SK-N-SH (cell line): ENCODE data around the gene COPS7A. TPM values are rescaled to one million over a fixed set of nuclear protein-coding genes. Genes with fewer than 3 reads are reported as not detected.

Experiments
- CTCF ChIA-PET: fragments of 300-600, 350-600 bp; formaldehyde crosslinking; extraction: SDS; loops from one replicate; lab custom pipeline; 2021; lab: Yijun Ruan, JAX
- POLR2A ChIA-PET: fragments of 350-600 bp; sonication (Branson Sonifier 250); formaldehyde crosslinking; extraction: SDS; loops from one replicate; lab custom pipeline; 2020; ENCODE audit warnings: antibody characterized with exemption, inconsistent platforms; lab: Yijun Ruan, JAX
- DNase-seq: peaks from one replicate; pipeline ENCODE4 v3.0.0; 2012
- H2AFZ ChIP-seq: fragments of 200-600 bp; sonication (generic); 2 replicates; pipeline ENCODE4 v1.8.1; 2016; ENCODE audit warnings: antibody characterized with exemption, mild to moderate bottlenecking, low read depth
- H3F3A ChIP-seq: fragments of 200-600 bp; sonication (generic); replicated peaks from 2 replicates; pipeline ENCODE3; 2016; ENCODE audit warnings: antibody characterized with exemption, mild to moderate bottlenecking; ENCODE audit not compliant: insufficient read depth
- H3K27ac ChIP-seq, 2 experiments: fragments of 200-500 bp in 1 of 2; fragments of 200-600 bp in 1 of 2; sonication (Bioruptor generic) in 1 of 2; sonication (generic), shearing (Covaris generic) in 1 of 2; 2 replicates each; pipeline versions ENCODE4 v1.5.1 to v1.6.1; 2014 to 2016; ENCODE audit warnings: low read depth in 2 of 2, inconsistent platforms in 1 of 2, low read length in 1 of 2, mild to moderate bottlenecking in 1 of 2, mixed read lengths in 1 of 2
- H3K27me3 ChIP-seq: fragments of 200-600 bp; sonication (generic), shearing (Covaris generic); 2 replicates; pipeline ENCODE4 v1.6.1; 2016; ENCODE audit warnings: mixed run types; ENCODE audit not compliant: insufficient read depth
- H3K36me3 ChIP-seq, 2 experiments: fragments of 200-500 bp in 1 of 2; fragments of 200-600 bp in 1 of 2; sonication (Bioruptor generic) in 1 of 2; sonication (generic) in 1 of 2; replicated peaks in 1 of 2; 2 replicates each; pipeline versions ENCODE3 to v1.5.1; 2014 to 2016; ENCODE audit warnings: low read length in 1 of 2, mild to moderate bottlenecking in 1 of 2; ENCODE audit not compliant: insufficient read depth in 2 of 2, control insufficient read depth in 1 of 2
- H3K4me1 ChIP-seq, 2 experiments: fragments of 200-500 bp in 1 of 2; fragments of 200-600 bp in 1 of 2; sonication (Bioruptor generic) in 1 of 2; sonication (generic), shearing (Covaris generic) in 1 of 2; 2 replicates each; pipeline versions ENCODE4 v1.5.1 to v1.6.1; 2014 to 2016; ENCODE audit warnings: low read depth in 1 of 2, low read length in 1 of 2, mixed run types in 1 of 2; ENCODE audit not compliant: insufficient read depth in 2 of 2, control insufficient read depth in 1 of 2
- H3K4me2 ChIP-seq: fragments of 200-600 bp; sonication (generic), shearing (Covaris generic); 2 replicates; pipeline ENCODE4 v1.6.1; 2017; ENCODE audit warnings: mixed run types
- H3K4me3 ChIP-seq, 2 experiments: fragments of 200-500 bp in 1 of 2; fragments of 200-600 bp in 1 of 2; sonication (Bioruptor generic) in 1 of 2; sonication (generic), shearing (Covaris generic) in 1 of 2; 2 replicates each; pipeline versions ENCODE4 v1.5.1 to v1.8.1; 2014 to 2016; ENCODE audit warnings: low read depth in 2 of 2, inconsistent platforms in 1 of 2, low read length in 1 of 2, mild to moderate bottlenecking in 1 of 2, mixed read lengths in 1 of 2, moderate library complexity in 1 of 2
- H3K79me2 ChIP-seq: fragments of 200-600 bp; sonication (generic); 2 replicates; pipeline ENCODE4 v1.8.1; 2017; ENCODE audit warnings: mild to moderate bottlenecking; ENCODE audit not compliant: insufficient read depth
- H3K9ac ChIP-seq: fragments of 200-600 bp; sonication (generic); 2 replicates; pipeline ENCODE4 v1.6.1; 2017; ENCODE audit warnings: mixed run types
- H3K9me2 ChIP-seq: fragments of 200-600 bp; sonication (generic); 2 replicates; pipeline ENCODE4 v1.6.1; 2017; ENCODE audit warnings: mixed run types
- H3K9me3 ChIP-seq: fragments of 200-600 bp; sonication (generic); 2 replicates; pipeline ENCODE4 v1.6.1; 2017; ENCODE audit warnings: mixed run types, mild to moderate bottlenecking, moderate library complexity
- H4K20me1 ChIP-seq: fragments of 200-600 bp; sonication (generic); 2 replicates; pipeline ENCODE4 v1.6.1; 2017; ENCODE audit warnings: mild to moderate bottlenecking, mixed run types; ENCODE audit not compliant: insufficient read depth
- CHD2 ChIP-seq: fragments of 150-350 bp; IDR thresholded peaks from 2 replicates; pipeline ENCODE4 v1.6.1; 2018; ENCODE audit warnings: low read length; ENCODE audit not compliant: partially characterized antibody
- ELF1 ChIP-seq: IDR thresholded peaks from 2 replicates; pipeline ENCODE4 v1.4.0; 2012
- EP300 ChIP-seq, 2 experiments: IDR thresholded peaks; 2 replicates each; pipeline versions ENCODE4 v1.4.0 to v1.6.1; 2012; ENCODE audit warnings: borderline replicate concordance in 1 of 2, low read depth in 1 of 2, low read length in 1 of 2
- FOXM1 ChIP-seq: IDR thresholded peaks from 2 replicates; pipeline ENCODE4 v1.4.0; 2012; ENCODE audit warnings: low read depth, mild to moderate bottlenecking
- GATA2 ChIP-seq: sonication (generic); formaldehyde crosslinking; IDR thresholded peaks from 2 replicates; pipeline ENCODE4 v1.5.0; 2020; ENCODE audit warnings: mild to moderate bottlenecking, missing genetic modification reagents
- JUND ChIP-seq: IDR thresholded peaks from 2 replicates; pipeline ENCODE4 v1.4.0; 2012
- MEF2A ChIP-seq: IDR thresholded peaks from 2 replicates; pipeline ENCODE4 v1.4.0; 2012; ENCODE audit warnings: low read depth, borderline replicate concordance
- MXI1 ChIP-seq: IDR thresholded peaks from 2 replicates; pipeline ENCODE4 v1.6.1; 2012; ENCODE audit warnings: mild to moderate bottlenecking, low read depth, low read length, improper control_type of control experiment
- NFIC ChIP-seq: IDR thresholded peaks from 2 replicates; pipeline ENCODE4 v1.4.0; 2012; ENCODE audit warnings: borderline replicate concordance
- NRF1 ChIP-seq: IDR thresholded peaks from 2 replicates; pipeline ENCODE4 v1.6.1; 2012; ENCODE audit warnings: low read depth, mild to moderate bottlenecking, low read length
- PBX3 ChIP-seq: IDR thresholded peaks from 2 replicates; pipeline ENCODE4; 2012
- POLR2AphosphoS5 ChIP-seq: IDR thresholded peaks from 2 replicates; pipeline ENCODE4 v1.6.1; 2012; ENCODE audit warnings: low read depth, low read length
- RAD21 ChIP-seq: IDR thresholded peaks from 2 replicates; pipeline ENCODE4 v1.6.1; 2012; ENCODE audit warnings: mild to moderate bottlenecking, low read length
- RCOR1 ChIP-seq: fragments of 150-350 bp; IDR thresholded peaks from 2 replicates; pipeline ENCODE4 v1.6.1; 2017; ENCODE audit warnings: antibody characterized with exemption, low read length
- RFX5 ChIP-seq: IDR thresholded peaks from 2 replicates; pipeline ENCODE4 v1.6.1; 2012; ENCODE audit warnings: mild to moderate bottlenecking, improper control_type of control experiment, low read length
- RXRA ChIP-seq: IDR thresholded peaks from 2 replicates; pipeline ENCODE4 v1.4.0; 2012; ENCODE audit warnings: low read depth, mild to moderate bottlenecking, borderline replicate concordance
- SIN3A ChIP-seq: IDR thresholded peaks from 2 replicates; pipeline ENCODE4 v1.6.1; 2012; ENCODE audit warnings: low read depth, mild to moderate bottlenecking, low read length, moderate library complexity, borderline replicate concordance
- TAF1 ChIP-seq: IDR thresholded peaks from 2 replicates; pipeline ENCODE4 v1.6.1; 2012; ENCODE audit warnings: low read depth, mild to moderate bottlenecking, low read length, moderate library complexity, borderline replicate concordance
- TCF12 ChIP-seq: IDR thresholded peaks from 2 replicates; pipeline ENCODE4 v1.4.0; 2012
- TEAD4 ChIP-seq: IDR thresholded peaks from 2 replicates; pipeline ENCODE4 v1.4.0; 2012; ENCODE audit warnings: mild to moderate bottlenecking, borderline replicate concordance; ENCODE audit not compliant: insufficient read depth
- USF2 ChIP-seq: fragments of 150-350 bp; IDR thresholded peaks from 2 replicates; pipeline ENCODE4 v1.6.1; 2017; ENCODE audit warnings: antibody characterized with exemption, low read length, low read depth, borderline replicate concordance
- YY1 ChIP-seq: IDR thresholded peaks from 2 replicates; pipeline ENCODE4 v1.4.0; 2012; ENCODE audit warnings: low read depth, mild to moderate bottlenecking
- ZBTB33 ChIP-seq: IDR thresholded peaks from 2 replicates; pipeline ENCODE4 v1.4.0; 2012; ENCODE audit warnings: low read depth, borderline replicate concordance
- WGBS: methylation state at CpG from one replicate; pipeline ENCODE4 v1.1.6; 2017; ENCODE audit warnings: low lambda C conversion rate; 5-methylcytosine and 5-hydroxymethylcytosine counted together
- polyA plus RNA-seq, 3 experiments: library from polyadenylated mRNA; depleted of rRNA; stranded (reverse); fragments of >200 nt; gene quantifications; 2 replicates each; pipeline ENCODE4 v1.2.3, GENCODE V29; 2012

The COPS7A gene
- polyA plus RNA-seq, 1 of the 3 experiments (the other 2 are of a cell fraction), result 191 TPM

GRCh38 chr12:6770600-6770999, 46.8 kb downstream of the COPS7A start:
- H3K9me2 ChIP-seq, result no peaks in the 10 kb centered on the region
- peaks cover 37% of the 10 kb centered on the region for H3K79me2 ChIP-seq
- H3K9me3 ChIP-seq, result no peaks in the 10 kb centered on the region
- peaks cover 20 to 21% of the 10 kb centered on the region in 2 experiments for H3K36me3 ChIP-seq
- peaks cover 40% of the 10 kb centered on the region for H4K20me1 ChIP-seq
- peak overlapping the region; percentile 21 to 56; a peak in 2 of 4 replicates for H3K27ac ChIP-seq
- H3K9ac ChIP-seq, result no peak overlapping the region
- ChIA-PET POLR2A (interaction anchor here (1.6 kb wide), 1 partner anchor 18 kb away, joined by 9 read pairs; the partner anchor contains the start of gene MLF2), CTCF (interaction anchor here (2.1 to 15.2 kb wide), 3 partner anchors 8 to 55 kb away, joined by 10 to 343 read pairs (median 91); partner anchors contain the start of gene MLF2)
- DNase-seq, result no peak
- H3K4me3 ChIP-seq, result peak overlapping the region in 1 of 2 experiments; percentile 0; a peak in 1 of 4 replicates
- H3F3A ChIP-seq, result peaks cover 12% of the 10 kb centered on the region
- H3K27me3 ChIP-seq, result no peaks in the 10 kb centered on the region
- no peak overlapping the region for H3K4me2 ChIP-seq
- TF ChIP-seq NRF1, result no peak
- no peak for TF ChIP-seq FOXM1
- TF ChIP-seq TEAD4, result no peak
- TF ChIP-seq RFX5, result no peak
- no peak for TF ChIP-seq USF2
- TF ChIP-seq ELF1, result no peak
- no peak for TF ChIP-seq RAD21
- no peak for TF ChIP-seq CHD2
- no peak for TF ChIP-seq MXI1
- no peak for TF ChIP-seq RXRA
- 93% methylated on average over 10 of the region's 10 CpGs for WGBS
- H3K4me1 ChIP-seq, result peaks cover 12 to 33% of the 10 kb centered on the region in 2 experiments; a peak in 3 of 4 replicates
- H2AFZ ChIP-seq, result no peak overlapping the region

GRCh38 chr12:6771091-6771495, 47.2 kb downstream of the COPS7A start:
- POLR2A ChIA-PET, result interaction anchor here (1.6 kb wide), 1 partner anchor 18 kb away, joined by 9 read pairs; the partner anchor contains the start of gene MLF2
- H3K9me2 ChIP-seq, result no peaks in the 10 kb centered on the region
- WGBS, result 100% methylated on average over 1 of the region's 4 CpGs
- TF ChIP-seq ZBTB33, result no peak
- TF ChIP-seq PBX3, result no peak
- no peak for TF ChIP-seq USF2
- no peak for TF ChIP-seq TCF12
- TF ChIP-seq JUND, result no peak
- TF ChIP-seq RAD21, result no peak
- no peak for TF ChIP-seq EP300 (IDR thresholded peaks at IDR 0.05; ENCODE audit: borderline replicate concordance in 1 of 2, low read depth in 1 of 2, low read length in 1 of 2)
- TF ChIP-seq NRF1, result no peak
- no peak for TF ChIP-seq POLR2AphosphoS5
- no peak for TF ChIP-seq NFIC
- TF ChIP-seq ELF1, result no peak
- TF ChIP-seq MEF2A, result no peak
- TF ChIP-seq GATA2 (CRISPR knock-in tag), result no peak
- TF ChIP-seq RXRA, result no peak
- no peak for TF ChIP-seq TAF1
- no peak for TF ChIP-seq RCOR1
- TF ChIP-seq YY1, result no peak
- no peak for TF ChIP-seq SIN3A
- TF ChIP-seq, all 33 proteins: peak for 0
- Histone ChIP-seq H3K4me3 (no peak overlapping the region), H3K27me3 (no peaks in the 10 kb centered on the region), H3F3A (peaks cover 9% of the 10 kb centered on the region), H3K4me1 (peaks cover 9 to 30% of the 10 kb centered on the region in 2 experiments; a peak in 2 of 4 replicates), H3K9me3 (no peaks in the 10 kb centered on the region), H4K20me1 (peaks cover 40% of the 10 kb centered on the region), H3K79me2 (peaks cover 37% of the 10 kb centered on the region), H2AFZ (no peak overlapping the region), H3K4me2 (no peak overlapping the region), H3K27ac (peak overlapping the region; percentile 21 to 56; a peak in 2 of 4 replicates), H3K9ac (no peak overlapping the region), H3K36me3 (peaks cover 23 to 24% of the 10 kb centered on the region in 2 experiments)
- no peak for DNase-seq
- CTCF ChIA-PET, result interaction anchor here (2.1 to 15.2 kb wide), 3 partner anchors 7 to 54 kb away, joined by 10 to 343 read pairs (median 91); partner anchors contain the start of gene MLF2
